Stimulated activated CD8-positive, alpha-beta memory T cell treated with anti-CD3 and anti-CD28 coated beads, Interleukin-15, amount 100 ng/mL, for 24 hours (primary cell): ENCODE results near the gene CADPS2.
"Not testable (repeated sequence)": the region's sequence is repeated elsewhere in the genome, so short reads cannot be mapped to it uniquely, and the experiment has no call there.

Source experiments
- DNase-seq: peaks from one replicate; pipeline ENCODE4 v3.0.0-alpha.2; 2020; ENCODE audit warnings: low read depth

Gene CADPS2

GRCh38 chr7:122674502-122674901 is 211.8 kb downstream of the CADPS2 start:
- no peak for DNase-seq

- no peak for DNase-seq
Observed at GRCh38 chr7:122673951-122674350, 212.3 kb downstream of the CADPS2 start.

DNA sequence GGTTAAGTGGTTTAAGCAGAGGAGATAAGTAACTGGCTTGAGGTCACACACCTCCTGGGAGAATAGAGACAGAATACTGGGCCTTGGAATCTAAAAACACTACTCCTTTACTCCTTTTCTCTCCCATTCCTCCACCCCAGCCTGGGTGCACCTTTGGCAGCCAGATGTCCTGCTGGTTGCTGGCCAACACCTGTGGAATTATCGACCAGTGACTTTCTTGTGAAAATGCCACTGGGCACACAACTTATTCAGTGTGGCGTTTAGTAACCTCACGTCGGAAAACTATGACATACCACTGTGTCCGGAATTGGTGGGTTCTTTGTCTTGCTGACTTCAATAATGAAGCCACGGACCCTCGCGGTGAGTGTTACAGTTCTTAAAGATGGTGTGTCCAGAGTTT is 213.7 kb downstream of the CADPS2 start:
- DNase-seq, result no peak

- DNase-seq, result no peak
Observed at GRCh38 chr7:122663733-122664132, 222.5 kb downstream of the CADPS2 start.

- DNase-seq, result no peak
Observed at GRCh38 chr7:122658856-122659255, 227.4 kb downstream of the CADPS2 start.

DNA sequence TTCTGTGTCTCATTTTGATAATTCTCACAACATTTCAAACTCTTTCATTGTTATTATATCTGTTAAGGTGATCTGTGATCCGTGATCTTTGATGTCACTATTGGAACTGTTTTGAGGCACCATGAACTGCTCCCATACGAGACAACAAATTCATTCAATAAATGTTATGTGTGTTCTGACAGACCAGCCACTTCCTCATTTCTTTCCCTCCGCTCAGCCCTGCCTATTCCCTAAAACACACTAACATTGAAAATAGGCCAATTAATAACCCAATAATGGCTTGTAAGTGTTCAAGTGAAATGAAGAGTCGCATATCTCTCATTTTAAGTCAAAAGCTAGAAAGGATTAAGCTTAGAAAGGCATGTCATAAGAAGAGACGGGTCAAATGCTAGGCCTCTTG is 232.6 kb downstream of the CADPS2 start:
- no peak for DNase-seq

- DNase-seq, result no peak
Observed at GRCh38 chr7:122652876-122653275, 233.4 kb downstream of the CADPS2 start.

DNA sequence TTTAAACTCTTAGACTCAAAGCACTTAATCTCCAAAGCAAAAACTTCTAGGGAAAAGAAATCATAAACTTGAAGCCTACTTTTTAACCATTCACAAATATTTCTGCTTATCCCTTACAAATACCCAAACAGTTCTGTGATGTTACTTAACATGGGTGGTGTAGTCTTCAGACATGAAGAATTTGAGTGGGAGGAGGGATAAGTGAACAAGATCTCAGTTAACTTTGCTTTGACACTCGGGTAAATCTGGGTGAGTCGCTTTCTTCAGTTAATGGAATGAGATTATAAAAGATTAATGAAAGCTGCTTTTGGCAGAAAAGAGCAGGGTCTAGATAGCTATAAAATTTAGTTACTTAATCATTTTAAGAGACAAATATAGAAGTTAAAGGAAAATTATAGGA is 234.8 kb downstream of the CADPS2 start:
- no peak for DNase-seq

- DNase-seq, result no peak
Observed at GRCh38 chr7:122643250-122643649, 243.0 kb downstream of the CADPS2 start.

- no peak for DNase-seq
Observed at GRCh38 chr7:122638459-122638858, 247.8 kb downstream of the CADPS2 start.

DNA sequence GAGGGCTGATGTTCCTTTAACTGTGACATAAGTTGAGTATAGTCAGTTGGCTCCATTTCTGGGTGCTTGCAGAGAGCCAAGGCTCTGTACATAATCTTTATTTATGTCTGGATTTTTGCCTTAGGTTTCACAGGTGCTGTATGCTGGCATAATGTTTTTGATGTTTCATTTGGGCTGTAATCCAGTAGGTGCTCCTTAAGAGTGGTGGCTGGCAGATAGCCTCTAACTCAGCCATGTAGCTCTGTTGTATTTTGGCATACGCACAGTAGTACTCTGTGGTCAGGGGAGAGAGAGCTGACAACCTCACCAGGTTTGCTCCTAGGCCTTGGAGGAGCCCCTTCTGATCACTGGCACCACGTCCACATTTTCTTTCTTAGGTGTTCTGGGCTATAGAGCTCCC is 248.5 kb downstream of the CADPS2 start:
- no peak for DNase-seq

- DNase-seq, result not testable (repeated sequence)
Observed at GRCh38 chr7:122635481-122635880, 250.8 kb downstream of the CADPS2 start.

- no peak for DNase-seq
Observed at GRCh38 chr7:122633472-122633871, 252.8 kb downstream of the CADPS2 start.

GRCh38 chr7:122632238-122632637 is 254.0 kb downstream of the CADPS2 start:
- DNase-seq, result no peak

- DNase-seq, result no peak
Observed at GRCh38 chr7:122629412-122629953, 256.8 kb downstream of the CADPS2 start.

DNA sequence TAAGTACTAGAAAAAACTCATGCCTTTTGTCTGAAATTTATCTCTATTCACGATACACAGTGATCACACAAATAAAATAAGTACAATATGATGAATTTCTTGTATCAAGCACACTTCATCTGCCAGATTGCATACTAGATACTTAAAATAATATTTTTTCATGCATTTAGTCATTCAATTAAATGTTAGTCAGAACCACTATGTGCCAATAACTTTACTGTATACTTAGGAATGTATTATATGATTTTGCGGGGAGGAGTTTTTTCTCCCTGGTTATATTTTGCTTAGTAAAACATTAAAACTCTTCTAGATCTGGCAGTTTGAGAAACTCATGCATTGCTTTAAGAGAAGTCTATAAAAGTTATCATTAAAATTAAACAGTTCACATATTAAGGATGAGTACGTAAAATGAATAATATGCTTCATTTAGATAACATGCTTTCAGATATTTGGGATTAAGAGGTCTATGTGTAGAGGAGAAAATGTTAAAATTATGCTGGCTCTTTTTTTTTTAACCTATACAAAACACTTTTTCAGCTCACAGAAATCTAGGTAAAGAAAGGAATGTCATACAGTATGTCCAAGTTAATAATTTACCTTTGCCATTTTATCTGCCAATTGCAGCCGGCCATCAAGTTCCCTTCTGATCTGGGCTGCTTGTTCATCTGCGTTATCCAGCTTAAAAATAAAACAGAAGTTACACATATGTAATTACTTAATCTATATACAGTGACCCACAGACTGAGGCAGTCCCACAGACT is 257.4 kb downstream of the CADPS2 start:
- DNase-seq, result no peak

GRCh38 chr7:122626785-122627184 is 259.5 kb downstream of the CADPS2 start:
- DNase-seq, result no peak

- DNase-seq, result no peak
Observed at GRCh38 chr7:122622682-122623081, 263.6 kb downstream of the CADPS2 start.

- DNase-seq, result no peak
Observed at GRCh38 chr7:122619664-122620063, 266.6 kb downstream of the CADPS2 start.

- DNase-seq, result no peak
Observed at GRCh38 chr7:122618585-122619189, 267.6 kb downstream of the CADPS2 start.

DNA sequence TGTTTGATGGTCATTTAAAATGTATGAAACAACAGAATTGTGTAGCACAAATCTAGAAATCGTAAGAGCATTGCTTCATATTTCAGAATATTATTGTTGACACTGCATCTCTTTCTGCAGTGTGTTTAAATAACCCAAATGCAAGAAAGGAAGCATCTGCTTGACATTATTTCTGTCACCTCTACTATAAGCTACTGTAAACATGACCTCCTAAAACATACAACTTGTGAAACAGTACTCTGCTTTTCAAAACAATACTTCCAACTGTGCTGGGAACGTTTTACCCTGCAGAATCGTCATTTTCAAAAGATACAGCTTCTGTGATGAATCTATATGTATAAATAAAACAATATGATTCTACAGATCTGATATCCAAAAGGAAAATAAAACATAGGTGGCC is 269.3 kb downstream of the CADPS2 start:
- no peak for DNase-seq

- DNase-seq, result no peak
Observed at GRCh38 chr7:122605929-122606328, 280.3 kb downstream of the CADPS2 start.

DNA sequence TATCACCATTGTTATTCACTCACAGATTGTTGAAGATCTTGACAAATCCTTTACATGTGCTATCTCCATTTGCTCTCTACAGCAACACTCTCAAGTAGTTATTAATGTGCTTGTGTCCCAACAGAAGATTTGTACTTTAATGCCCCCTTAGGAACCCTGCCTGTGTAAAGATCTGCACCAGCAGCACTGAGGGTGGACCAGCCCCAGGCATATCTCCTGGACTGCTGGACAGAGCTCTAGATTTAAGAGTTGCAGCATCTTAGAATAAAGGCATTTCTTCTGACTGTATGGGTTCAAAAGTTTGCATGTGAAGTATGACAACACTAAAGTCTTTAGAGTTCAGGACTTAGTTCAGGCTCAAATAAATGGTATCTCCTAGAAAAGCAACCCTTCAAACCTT is 282.0 kb downstream of the CADPS2 start:
- DNase-seq, result no peak

- no peak for DNase-seq
Observed at GRCh38 chr7:122602800-122603199, 283.5 kb downstream of the CADPS2 start.
